ENCODE results near the gene PSPH. TPM values are rescaled to one million over a fixed set of nuclear protein-coding genes. Genes with fewer than 3 reads are reported as not detected.
"Not testable (repeated sequence)": the region's sequence is repeated elsewhere in the genome, so short reads cannot be mapped to it uniquely, and the experiment has no call there.

Gene PSPH
- total RNA-seq, 1 experiment from 2014 or later: 39.9 TPM

- H3K9me3 Mint-ChIP-seq (ENCODE audit: low read depth, unreplicated experiment): no peaks in the 10 kb centered on the region
- no TSS peak for BruUV-seq (replicated peaks)
- no peaks in the 10 kb centered on the region for H3K4me1 Mint-ChIP-seq (ENCODE audit: low read depth, unreplicated experiment)
- peaks cover 66% of the 10 kb centered on the region for H3K36me3 Mint-ChIP-seq (ENCODE audit: insufficient read depth, unreplicated experiment)
- no peak overlapping the region for H3K4me3 Mint-ChIP-seq (ENCODE audit: low read depth, unreplicated experiment)
- intact Hi-C loops (cut with micrococcal nuclease; ENCODE audit: unreplicated experiment): no loop called here
- no peaks in the 10 kb centered on the region for H3K27me3 Mint-ChIP-seq (ENCODE audit: unreplicated experiment)
- DNase-seq: no peak
- TF ChIP-seq CTCF (IDR thresholded peaks at IDR 0.05; ENCODE audit: unreplicated experiment): no peak
- CTCF ChIA-PET: no interaction called here
- H3K27ac Mint-ChIP-seq (ENCODE audit: unreplicated experiment): no peak overlapping the region
These were observed 32.0 kb upstream of the PSPH start for GRCh38 chr7:56083150-56083785.

- no peak overlapping the region for H3K27ac Mint-ChIP-seq (ENCODE audit: unreplicated experiment)
- CTCF ChIA-PET: no interaction called here
- intact Hi-C loops (cut with micrococcal nuclease; ENCODE audit: unreplicated experiment): no loop called here
- H3K9me3 Mint-ChIP-seq (ENCODE audit: low read depth, unreplicated experiment): no peaks in the 10 kb centered on the region
- H3K4me3 Mint-ChIP-seq (ENCODE audit: low read depth, unreplicated experiment): no peak overlapping the region
- DNase-seq: no peak
- H3K36me3 Mint-ChIP-seq (ENCODE audit: insufficient read depth, unreplicated experiment): peaks cover 65% of the 10 kb centered on the region
- no peaks in the 10 kb centered on the region for H3K27me3 Mint-ChIP-seq (ENCODE audit: unreplicated experiment)
- H3K4me1 Mint-ChIP-seq (ENCODE audit: low read depth, unreplicated experiment): peaks cover 2% of the 10 kb centered on the region
- no peak for TF ChIP-seq CTCF (IDR thresholded peaks at IDR 0.05; ENCODE audit: unreplicated experiment)
- BruUV-seq (replicated peaks): no TSS peak
These were observed 30.5 kb upstream of the PSPH start for GRCh38 chr7:56081626-56082340.

GRCh38 chr7:56080726-56081435, 29.6 kb upstream of the PSPH start:
- H3K4me1 Mint-ChIP-seq (ENCODE audit: low read depth, unreplicated experiment); H3K4me3 Mint-ChIP-seq (ENCODE audit: low read depth, unreplicated experiment); DNase-seq; CTCF ChIA-PET; H3K27ac Mint-ChIP-seq (ENCODE audit: unreplicated experiment); H3K27me3 Mint-ChIP-seq (ENCODE audit: unreplicated experiment); intact Hi-C loops (cut with micrococcal nuclease; ENCODE audit: unreplicated experiment); BruUV-seq (replicated peaks); H3K9me3 Mint-ChIP-seq (ENCODE audit: low read depth, unreplicated experiment): not testable (repeated sequence)
- peaks cover 67% of the 10 kb centered on the region for H3K36me3 Mint-ChIP-seq (ENCODE audit: insufficient read depth, unreplicated experiment)

- intact Hi-C loops (cut with micrococcal nuclease; ENCODE audit: unreplicated experiment): loop anchor here (10.0 kb wide), 1 partner anchor 335 kb away; no protein-coding TSS in a partner anchor
- no peak for TF ChIP-seq CTCF (IDR thresholded peaks at IDR 0.05; ENCODE audit: unreplicated experiment)
- Mint-ChIP-seq H3K4me3 (ENCODE audit: low read depth, unreplicated experiment) (no peak overlapping the region), H3K27me3 (ENCODE audit: unreplicated experiment) (no peaks in the 10 kb centered on the region), H3K27ac (ENCODE audit: unreplicated experiment) (no peak overlapping the region), H3K9me3 (ENCODE audit: low read depth, unreplicated experiment) (no peaks in the 10 kb centered on the region), H3K36me3 (ENCODE audit: insufficient read depth, unreplicated experiment) (peaks cover 68% of the 10 kb centered on the region), H3K4me1 (ENCODE audit: low read depth, unreplicated experiment) (peaks cover 7% of the 10 kb centered on the region)
- no peak for DNase-seq
- BruUV-seq (replicated peaks): no TSS peak
- CTCF ChIA-PET: interaction anchor here (0.7 kb wide), 1 partner anchor 11 kb away, joined by 8 read pairs; no protein-coding TSS in a partner anchor
These were observed 28.4 kb upstream of the PSPH start for GRCh38 chr7:56079450-56080185.

All from Calu3 (cell line).